ENCODE measurements around the gene KRT38.
"Not testable (repeated sequence)": the region's sequence is repeated elsewhere in the genome, so short reads cannot be mapped to it uniquely, and the experiment has no call there.

The KRT38 gene

DNA sequence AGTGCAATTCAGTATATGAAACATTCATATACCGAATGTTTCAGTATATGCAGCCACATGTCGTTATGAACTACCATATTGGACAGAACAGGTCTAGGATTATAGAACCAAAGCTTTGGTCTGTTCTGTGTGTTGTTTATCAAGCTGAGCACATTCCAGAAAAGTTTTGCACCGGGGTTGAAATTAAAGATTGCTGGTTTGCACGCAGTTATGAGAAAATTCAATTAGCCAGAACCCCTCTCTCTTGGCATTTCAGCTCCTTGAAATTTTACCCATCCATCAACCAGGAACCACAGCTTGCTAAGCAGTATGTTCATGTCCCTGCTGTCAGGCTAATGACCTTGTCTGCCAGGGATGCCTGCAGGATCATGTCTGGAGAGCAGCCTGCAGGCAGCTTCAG lies 16.9 kb upstream of the KRT38 start:
- FAIRE-seq = no peak

DNA sequence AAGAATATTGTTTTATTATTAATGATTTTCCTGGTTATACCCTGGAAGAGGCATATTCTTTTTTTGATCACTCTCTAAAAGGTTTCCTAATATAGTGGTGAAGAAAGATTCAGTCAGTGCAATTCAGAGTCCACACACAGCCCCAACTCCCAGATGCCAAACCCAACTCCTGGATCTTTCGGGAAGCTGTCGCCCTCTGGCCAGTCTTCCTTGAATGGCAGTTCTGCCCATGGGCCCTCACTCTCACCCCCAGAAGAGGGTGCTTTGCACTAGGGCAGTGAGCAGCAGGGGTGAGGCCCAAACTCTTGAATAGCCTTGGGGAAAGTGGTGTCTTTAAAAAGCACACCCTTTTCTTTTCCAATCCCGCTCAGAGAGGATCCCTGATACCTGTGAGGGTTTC lies 15.4 kb upstream of the KRT38 start:
- no peak for FAIRE-seq

DNA sequence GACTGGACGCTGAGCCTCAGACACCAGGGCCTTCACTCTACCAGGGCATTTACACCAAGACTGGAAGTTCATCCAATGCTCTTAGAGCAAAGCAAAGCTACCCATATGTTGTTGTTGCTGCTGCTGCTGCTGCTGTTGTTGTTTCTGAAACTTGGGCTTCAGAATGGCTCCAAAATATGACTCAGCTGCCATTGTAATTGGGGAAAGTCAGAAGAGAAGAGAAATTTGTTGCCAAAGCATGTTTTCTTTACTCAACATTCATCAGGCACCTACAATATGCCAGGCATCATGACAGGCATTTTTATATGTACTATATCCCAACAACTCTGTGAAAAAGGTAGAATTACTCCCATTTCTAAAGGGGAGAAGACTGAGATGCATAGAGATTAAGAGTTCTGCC lies 14.5 kb upstream of the KRT38 start:
- no peak for FAIRE-seq

DNA sequence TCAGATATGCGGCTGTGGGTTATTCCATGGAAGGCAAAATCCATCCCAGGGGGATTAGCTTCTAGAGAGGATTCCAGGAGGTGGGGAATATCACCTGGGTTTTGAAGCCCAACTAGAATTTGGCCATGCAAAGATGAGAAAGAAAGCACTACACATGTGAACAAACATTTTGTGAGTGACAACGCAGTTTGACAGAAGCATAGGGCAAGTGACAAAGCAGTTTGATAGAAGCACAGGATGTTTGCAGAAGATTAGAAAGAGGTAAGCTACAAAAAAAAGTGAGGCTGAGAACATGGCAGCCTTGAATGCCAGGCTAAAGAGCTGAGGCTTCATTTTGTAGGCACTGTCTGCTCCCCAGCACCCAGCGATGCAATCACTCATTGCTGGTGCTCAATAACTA lies 12.3 kb upstream of the KRT38 start:
- FAIRE-seq = no peak

DNA sequence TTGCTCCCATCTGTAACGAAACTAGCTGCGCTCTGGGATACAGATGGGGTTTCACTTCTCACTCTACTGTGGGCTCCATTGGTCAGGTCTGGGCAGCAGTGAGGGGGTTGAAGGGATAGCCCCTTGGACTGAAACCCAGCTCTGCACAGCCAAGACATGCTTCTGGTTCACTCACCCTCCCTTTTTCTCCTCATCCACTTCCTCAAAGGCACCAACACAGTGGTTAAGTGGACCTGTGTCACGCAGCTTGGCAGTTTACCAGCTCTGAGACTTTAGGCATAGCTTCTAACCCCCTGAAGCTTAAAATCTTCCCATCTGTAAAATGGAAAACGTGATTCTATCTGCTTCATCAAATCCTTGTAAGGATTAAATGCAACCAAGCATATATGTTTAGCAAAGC lies 11.5 kb upstream of the KRT38 start:
- FAIRE-seq = no peak

DNA sequence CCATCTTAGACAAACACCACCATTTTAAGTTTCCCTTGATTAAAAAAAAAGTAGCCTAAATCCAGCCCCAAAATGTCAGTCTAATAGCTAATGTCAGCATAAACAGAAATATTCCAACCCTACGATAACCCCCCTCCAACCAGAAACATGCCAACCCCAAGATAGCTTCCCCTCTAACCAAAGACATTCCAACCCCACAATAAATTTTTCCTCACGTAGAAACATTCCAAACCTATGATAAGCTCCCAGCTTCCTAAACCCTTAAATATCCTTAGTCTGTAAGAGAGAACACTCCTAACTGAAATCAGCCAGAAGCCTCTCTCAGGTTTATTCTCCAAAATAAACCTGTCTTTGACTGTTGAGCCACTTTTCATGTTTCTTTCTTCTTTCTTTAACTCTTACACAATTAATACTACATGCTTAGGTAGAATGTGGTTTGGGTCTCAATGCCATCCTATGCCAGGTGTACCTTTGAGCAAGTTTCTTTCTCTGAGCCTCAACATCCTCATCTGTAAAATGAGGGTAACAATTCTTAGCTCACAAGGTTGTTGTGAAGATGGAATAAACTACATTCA lies 10.5 kb upstream of the KRT38 start:
- no peak for FAIRE-seq

DNA sequence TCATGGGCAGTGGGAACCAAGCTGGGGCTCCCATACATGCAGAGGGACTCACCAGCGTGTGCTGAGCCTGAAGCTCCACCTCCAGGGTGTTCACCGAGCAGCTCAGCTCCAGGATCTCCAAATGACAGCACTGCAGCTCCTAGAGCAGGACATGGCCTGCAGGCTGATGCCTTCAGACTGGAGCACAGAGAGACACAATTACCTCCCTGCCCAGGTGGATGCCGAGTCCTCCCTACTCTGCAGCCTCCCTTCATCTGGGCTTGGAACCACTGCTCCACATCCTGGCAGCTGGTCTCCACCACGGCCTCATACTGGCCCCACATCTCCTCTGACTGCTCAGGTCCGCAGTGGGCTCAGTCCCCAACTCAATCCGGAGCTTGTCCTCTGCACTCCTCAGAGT lies 8.2 kb upstream of the KRT38 start:
- no peak for FAIRE-seq

DNA sequence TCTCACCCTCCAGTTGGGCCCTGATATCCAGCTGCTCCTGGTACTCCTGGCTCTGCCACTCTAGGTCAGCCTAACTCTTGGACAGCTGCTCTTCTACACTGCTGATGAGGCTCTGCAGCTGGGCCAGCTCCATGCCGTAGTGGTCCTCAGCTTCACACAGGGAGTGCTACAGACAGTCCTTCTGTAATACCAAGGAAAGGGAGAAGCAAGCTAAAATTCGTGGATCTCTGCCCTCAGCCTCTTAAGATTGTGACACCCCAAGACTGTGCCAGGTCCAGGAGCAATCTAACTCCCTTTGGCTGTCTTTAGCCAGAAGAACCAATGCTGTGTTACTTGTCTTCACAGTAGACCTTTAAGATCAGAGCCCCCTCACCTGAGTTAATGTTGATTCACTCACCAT lies 7.7 kb upstream of the KRT38 start:
- no peak for FAIRE-seq

DNA sequence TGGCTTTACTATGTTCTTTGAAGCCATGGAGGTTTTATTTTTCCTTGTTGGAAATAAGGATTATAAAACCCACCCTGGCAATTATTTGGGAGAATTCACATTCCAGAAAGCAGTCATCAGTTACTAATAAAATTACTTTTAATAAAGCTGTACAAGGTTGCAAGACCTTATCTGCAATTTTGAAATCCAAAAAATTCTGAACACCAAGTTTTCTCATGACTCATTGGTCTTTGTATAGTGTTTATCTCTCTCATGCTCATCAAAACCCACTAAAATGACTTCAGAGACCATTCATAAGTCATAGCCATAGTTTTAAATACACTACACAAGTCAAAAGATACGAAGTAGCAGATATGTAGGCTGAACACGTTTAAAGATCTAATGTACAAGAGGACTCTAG lies 6.0 kb upstream of the KRT38 start:
- FAIRE-seq = no peak

DNA sequence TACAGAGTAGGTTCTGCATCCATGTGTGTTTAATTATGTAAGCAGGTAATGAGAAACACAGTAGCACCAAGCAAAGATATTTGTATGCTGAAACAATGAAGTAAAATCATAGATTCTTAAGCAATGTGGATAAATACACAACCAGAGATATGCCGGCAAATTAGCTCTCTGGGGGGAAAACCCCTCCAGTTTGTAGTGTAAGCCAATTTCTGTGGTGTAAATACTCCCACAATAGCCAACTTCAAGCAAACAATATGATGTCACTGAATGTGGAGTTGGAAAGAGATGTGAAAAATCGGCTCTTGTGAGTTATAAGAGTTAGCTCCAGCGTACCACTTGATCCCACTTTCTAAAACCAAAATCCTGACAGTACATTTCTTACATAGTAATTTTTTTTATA lies 3.9 kb upstream of the KRT38 start:
- FAIRE-seq = no peak

DNA sequence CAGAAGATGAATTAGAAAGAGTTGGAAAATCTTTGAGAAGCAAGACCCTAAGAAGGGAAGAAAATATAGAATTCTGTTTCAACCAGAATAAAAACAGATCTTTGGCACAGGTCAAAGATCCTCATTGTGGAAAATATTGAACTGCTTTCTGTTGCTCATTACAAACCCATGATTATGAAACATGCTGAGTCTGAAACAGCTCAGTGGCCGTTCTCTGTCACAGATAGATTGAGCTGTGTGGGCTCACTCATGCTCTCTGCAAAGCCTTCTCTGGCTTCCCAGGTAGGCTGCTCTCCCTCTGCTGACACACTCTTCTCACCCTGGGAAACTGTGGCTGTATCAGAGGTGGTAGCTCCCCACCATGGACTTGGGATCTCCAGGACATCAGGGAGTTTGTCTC lies 3.4 kb upstream of the KRT38 start:
- no peak for FAIRE-seq

DNA sequence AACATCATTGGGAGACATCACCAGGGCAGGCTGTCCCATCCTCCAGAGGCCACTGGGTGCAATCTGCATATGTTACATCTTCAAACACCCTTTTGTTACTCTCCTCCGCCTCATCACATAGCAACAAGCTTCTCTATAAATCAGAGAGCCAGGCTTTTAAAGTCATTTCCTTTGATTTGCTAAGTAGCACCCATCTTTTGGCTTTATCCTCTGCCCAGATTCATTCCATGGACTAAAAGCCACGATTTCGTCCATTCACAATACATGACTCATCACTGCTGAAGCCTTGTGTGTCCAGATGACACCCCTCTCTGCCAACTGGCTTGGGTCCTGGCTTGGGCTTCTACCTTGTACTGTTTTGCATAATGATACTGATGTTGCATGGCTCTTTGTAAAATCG lies 2.0 kb upstream of the KRT38 start:
- FAIRE-seq = no peak

DNA sequence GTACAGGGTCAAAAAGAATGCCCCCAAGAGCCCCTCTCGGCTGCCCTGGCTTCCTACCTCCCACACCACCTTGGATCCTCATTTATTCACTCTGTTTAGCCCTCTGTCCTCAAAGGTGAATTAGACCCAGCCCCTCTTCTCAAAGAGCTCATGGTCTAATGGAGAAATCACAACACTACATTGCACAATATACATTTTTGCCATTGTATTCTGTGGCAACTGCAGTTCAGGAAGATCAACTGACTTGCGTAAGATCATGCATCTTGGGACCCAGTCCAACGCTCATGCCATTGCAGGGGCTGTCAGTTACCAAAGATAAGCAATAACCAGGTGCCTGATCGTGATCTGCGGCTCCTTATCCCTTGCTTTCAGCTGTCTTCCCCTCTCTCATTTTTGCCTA lies 1.4 kb downstream of the KRT38 start:
- no peak for FAIRE-seq

DNA sequence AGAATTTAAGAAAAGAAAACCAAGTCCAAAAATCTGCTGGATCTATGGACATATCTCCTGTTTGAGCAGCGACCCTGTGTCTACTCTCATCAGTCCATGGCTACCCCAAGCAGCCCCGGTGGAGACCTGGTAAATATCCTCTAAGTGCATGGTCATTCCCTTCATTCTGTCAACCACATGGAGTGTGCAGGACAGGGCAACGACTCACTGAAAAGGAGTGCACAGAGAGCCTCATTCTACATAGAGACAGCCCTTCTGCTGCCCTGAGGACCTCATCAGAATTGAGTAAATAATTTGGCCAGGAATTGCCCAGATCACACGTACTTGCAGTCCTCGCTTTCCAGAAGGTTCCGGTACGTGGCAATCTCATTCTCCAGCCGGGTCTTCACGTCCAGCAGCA lies 3.0 kb downstream of the KRT38 start:
- FAIRE-seq = no peak

DNA sequence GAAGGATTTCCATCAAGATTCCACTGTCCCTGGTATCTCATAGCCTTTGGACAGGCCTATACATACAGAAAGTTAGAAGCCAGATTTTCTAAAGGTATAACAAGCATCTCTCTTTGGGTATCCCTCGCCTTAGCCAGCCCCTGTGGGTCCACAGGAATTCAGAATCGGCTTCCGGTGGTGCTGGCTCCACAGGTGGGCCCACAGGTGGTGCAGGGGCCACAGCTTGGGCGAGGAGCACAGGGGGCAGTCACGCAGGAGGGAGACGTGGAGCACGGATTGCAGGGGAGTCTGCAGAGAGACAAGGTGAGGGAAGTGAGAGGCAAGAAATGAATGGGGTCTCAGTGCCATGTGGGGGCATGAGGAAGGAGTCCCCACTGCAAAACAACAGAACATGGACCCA lies 3.5 kb downstream of the KRT38 start:
- no peak for FAIRE-seq

DNA sequence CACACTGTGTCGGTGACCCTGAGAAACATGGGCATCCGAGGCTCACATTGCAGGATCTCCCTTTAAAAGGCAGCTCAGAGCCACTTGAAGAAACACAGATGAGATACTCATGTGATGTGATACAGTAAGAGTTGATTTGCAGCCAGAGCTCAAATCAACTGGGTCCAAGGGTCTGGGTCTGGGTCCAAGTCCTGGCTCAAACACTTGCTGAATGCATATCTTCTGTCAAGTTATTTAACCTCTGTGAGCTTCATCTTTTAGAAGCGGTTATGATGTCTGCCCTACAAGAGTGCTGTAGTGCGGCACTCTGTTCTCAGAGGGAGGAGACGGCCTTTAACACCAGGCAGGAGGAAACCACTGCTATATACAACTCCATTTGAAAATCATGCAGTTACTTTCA lies 6.4 kb downstream of the KRT38 start:
- no peak for FAIRE-seq

DNA sequence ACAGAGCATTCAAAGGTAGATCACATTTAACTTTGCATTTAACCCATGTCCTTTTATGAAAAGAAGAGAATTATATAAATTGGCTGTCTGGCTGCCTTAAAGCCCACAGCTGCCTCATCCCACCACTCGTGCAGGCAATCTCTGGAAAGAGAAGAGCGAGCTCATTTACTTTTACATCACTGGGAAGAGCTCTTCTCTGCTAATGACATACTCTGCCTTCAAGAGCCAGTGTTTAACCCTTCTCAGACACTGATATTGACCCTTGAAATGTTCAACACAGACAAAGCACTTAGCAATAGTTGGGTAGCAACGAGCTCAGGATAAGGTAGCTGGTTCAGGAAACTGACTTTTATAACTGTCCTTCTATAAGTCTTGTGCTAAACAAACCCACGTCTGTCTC lies 6.8 kb downstream of the KRT38 start:
- FAIRE-seq = no peak

DNA sequence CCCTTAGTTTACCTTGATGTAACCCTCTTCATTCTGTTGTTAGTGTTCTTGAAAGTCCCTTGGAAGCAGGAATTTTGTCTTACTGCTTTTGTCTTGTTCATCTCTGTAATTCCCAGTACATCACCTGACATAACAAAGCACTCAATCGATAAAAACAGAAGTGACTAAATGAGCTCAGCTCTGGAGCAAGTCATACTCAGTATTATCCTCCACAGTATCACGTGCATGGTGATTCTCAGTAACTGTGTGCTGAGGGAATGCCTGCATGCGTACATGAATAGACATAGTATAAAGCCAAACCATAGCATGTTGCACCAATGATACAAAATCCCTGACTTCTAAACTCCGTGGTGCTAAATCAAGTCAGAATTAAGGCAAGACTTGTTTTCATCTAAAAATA lies 7.2 kb downstream of the KRT38 start:
- no peak for FAIRE-seq

DNA sequence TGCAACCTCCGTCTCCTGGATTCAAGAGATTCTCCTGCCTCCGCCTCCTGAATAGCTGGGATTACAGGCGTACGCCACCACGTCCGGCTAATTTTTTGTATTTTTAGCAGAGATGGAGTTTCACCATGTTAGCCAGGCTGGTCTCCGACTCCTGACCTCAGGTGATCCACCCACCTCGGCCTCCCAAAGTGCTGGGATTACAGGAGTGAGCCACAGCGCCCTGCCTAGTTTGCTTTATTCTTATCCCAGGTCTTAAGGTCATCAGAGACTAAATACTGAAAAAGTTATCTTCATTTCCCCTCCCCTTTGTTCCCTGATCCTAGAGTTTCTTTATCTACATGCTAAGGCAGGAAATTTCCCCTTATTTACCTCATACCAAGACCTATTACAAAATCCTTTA lies 10.4 kb downstream of the KRT38 start:
- not testable (repeated sequence) for FAIRE-seq

DNA sequence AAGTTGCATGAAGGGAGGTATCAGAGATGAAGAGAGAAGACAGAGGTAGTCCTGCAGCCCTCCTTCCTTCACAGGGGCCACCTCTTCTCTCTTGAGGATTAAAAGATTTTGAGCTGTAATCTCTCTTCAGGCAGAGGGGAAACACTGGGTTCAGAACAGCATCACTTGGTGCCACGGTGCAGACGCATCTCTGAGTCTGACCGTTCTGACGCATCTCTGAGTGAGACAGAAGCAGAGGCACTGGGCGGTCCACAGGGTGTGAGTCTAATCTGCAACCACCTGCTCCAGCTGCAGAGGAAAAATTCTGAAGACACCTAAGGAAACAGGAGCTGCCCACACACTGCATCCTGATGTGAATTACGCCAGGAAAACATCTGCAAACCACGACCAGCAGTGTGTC lies 11.1 kb downstream of the KRT38 start:
- no peak for FAIRE-seq

DNA sequence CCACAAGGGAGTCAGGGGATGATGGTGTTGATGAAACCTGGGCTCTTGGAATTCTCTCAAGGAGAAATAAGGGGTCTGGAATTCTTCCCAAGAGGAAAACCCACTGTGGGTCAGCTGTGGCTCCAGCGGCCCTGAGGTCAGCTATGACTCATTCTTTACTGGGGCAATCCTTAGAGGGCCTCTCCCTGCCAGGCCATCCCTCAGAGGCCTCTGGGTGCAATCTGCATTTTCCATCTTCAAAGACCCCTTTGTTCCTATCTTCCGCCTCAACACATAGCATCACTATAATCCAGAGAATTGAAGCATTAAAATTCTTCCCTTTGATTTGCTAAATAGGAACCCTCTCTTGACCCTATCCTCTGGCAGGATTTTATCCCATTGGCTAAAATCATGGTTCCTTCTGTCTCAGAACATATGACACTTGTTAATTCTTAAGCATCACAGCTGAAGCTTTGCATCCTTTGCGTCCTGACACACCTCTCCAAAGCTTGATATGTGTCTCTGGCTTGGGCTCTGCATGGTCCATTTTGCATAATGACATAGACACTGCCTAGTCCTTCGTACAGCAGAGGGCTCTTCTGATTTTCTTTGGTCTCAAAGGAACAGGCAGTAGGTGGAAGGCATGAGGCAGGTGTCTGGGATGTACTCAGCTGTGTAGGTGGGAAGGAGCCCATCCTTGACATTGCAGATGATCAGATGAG lies 12.0 kb downstream of the KRT38 start:
- no peak for FAIRE-seq

DNA sequence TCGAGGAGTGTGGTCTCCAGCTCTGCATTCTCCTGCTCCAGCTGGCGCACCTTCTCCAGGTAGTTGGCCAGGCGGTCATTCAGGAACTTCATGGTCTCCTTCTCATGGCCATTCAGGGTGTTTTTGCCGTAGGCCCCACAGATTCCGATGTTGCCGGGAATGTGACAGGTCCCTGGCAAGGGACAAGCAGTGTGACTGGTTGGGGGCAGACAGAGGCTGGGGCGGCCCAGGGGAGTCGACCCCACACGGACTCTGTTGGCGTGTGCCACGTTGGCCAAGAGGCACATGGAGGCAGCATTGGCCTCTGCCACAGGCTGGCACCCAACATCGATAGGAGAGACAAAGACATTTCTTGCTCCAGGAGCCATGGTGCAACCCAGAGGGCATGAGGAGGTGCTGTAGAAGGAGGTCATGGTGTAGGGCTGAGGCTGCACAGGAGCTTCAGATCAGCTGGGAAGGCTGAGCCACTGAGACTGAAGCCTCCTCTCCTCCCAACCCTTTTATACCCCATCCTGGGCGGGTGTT lies 16.6 kb downstream of the KRT38 start, which contains the start of gene KRT37:
KRT37 (minus strand) TSS at position 475 of the 525 bp plus-strand sequence; CDS start at position 413, 62 bp downstream.
- no peak for FAIRE-seq

DNA sequence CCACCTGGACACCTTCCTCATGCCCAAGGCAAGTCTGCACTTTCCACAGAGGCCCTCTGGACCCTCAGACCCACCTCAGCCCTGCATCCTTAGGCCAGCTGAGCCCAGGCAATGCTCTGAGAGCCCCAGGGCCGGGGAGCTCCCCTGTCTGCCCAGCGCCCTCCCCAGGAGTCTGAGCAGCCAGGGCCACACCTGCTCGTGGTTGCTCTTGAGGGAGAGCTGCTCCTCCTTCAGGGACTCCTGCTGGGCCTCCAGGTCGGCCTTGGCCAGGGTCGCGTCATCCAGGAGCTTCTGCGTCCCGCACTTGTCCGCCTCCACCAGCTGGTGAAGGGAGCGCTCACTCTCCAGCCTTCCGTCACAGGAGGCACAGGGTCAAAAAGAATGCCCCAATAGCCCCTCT lies 18.2 kb downstream of the KRT38 start:
- not testable (repeated sequence) for FAIRE-seq

DNA sequence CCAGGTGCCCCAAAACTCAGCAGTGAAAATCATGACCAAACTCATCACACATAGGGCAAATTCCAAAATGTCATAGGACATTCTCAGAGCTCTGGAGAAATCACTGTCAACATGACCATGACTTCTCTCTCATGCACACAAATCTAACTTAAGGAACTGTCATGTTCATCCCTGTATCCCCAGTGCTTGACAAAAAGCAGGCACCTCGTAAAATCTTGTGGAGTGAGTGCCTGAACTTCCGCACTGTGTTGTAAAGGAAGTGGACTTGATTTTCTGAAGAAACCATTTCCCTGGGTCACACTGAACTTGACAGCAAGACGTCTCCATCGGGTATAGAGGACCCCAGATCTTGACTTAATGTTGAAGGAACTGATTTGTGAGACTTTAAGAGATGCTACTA lies 19.2 kb downstream of the KRT38 start:
- no peak for FAIRE-seq

DNA sequence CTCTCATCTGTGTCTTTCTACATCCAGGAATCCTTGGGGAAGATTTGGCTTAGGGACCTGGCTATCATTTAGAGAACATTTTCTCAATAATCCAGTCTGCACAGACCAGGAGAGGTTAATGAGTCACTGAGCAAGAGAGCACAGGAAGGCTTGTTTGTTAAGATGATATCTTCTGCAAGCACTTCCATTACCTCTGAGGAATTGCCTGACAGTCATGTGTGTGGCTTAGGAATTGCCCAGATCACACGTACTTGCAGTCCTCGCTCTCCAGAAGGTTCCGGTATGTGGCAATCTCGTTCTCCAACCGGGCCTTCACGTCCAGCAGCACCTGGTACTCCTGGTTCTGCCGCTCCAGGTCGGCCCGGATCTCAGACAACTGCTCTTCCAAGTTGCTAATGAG lies 19.7 kb downstream of the KRT38 start:
- no peak for FAIRE-seq

Measured in G401.6 (cell line).